Mesenteric fat pad (tissue), 1 donor: ENCODE measurements around the gene SIK3. TPM values are rescaled to one million over a fixed set of nuclear protein-coding genes. Genes with fewer than 3 reads are reported as not detected.

Experiments
- DNase-seq: peaks from one replicate; pipeline ENCODE4 v3.0.0-alpha.2; 2020; ENCODE audit warnings: low spot score
- total RNA-seq: library from RNA; stranded (reverse); fragmentation: NEBNext Ultra II Directional; extraction: Animal tissue kit (Norgen Biotek cat#: 25700); gene quantifications from one replicate; pipeline ENCODE4 v1.2.1, GENCODE V29; 2021
- donor health status: DM: yes; HTN: yes; CAD: no.

Gene SIK3
- total RNA-seq, 1 donor from 2014 or later = 39.2 TPM

- no peak for DNase-seq
Observed at GRCh38 chr11:116931206-116931953, 166.8 kb downstream of the SIK3 start.

GRCh38 chr11:116930586-116930985 is 167.6 kb downstream of the SIK3 start:
- DNase-seq = no peak

GRCh38 chr11:116930177-116930576 is 168.1 kb downstream of the SIK3 start:
- no peak for DNase-seq

GRCh38 chr11:116929414-116930090 is 168.7 kb downstream of the SIK3 start:
- DNase-seq = no peak

- no peak for DNase-seq
Observed at GRCh38 chr11:116928845-116929244, 169.4 kb downstream of the SIK3 start.

- DNase-seq = no peak
Observed at GRCh38 chr11:116928102-116928777, 170.0 kb downstream of the SIK3 start.

GRCh38 chr11:116927163-116927974 is 170.9 kb downstream of the SIK3 start:
- DNase-seq = no peak

- DNase-seq = no peak
Observed at GRCh38 chr11:116925050-116925449, 173.2 kb downstream of the SIK3 start.

- DNase-seq = no peak
Observed at GRCh38 chr11:116918925-116919655, 179.1 kb downstream of the SIK3 start.

GRCh38 chr11:116917632-116918031 is 180.6 kb downstream of the SIK3 start:
- no peak for DNase-seq

- no peak for DNase-seq
Observed at GRCh38 chr11:116916886-116917285, 181.3 kb downstream of the SIK3 start.

GRCh38 chr11:116916052-116916451 is 182.2 kb downstream of the SIK3 start:
- DNase-seq = no peak

GRCh38 chr11:116913000-116913399 is 185.2 kb downstream of the SIK3 start:
- no peak for DNase-seq

GRCh38 chr11:116911976-116912734 is 186.1 kb downstream of the SIK3 start:
- DNase-seq = no peak

GRCh38 chr11:116910847-116911246 is 187.4 kb downstream of the SIK3 start:
- no peak for DNase-seq

- no peak for DNase-seq
Observed at GRCh38 chr11:116910378-116910777, 187.8 kb downstream of the SIK3 start.

- DNase-seq = no peak
Observed at GRCh38 chr11:116909245-116909644, 189.0 kb downstream of the SIK3 start.

GRCh38 chr11:116906479-116906878 is 191.7 kb downstream of the SIK3 start:
- no peak for DNase-seq

GRCh38 chr11:116903090-116903489 is 195.1 kb downstream of the SIK3 start:
- no peak for DNase-seq
